SK-N-SH (cell line): Measurements from ENCODE around the gene PDHX. TPM values are rescaled to one million over a fixed set of nuclear protein-coding genes. Genes with fewer than 3 reads are reported as not detected.

Experiments used
- CTCF ChIA-PET: fragments of 300-600, 350-600 bp; formaldehyde crosslinking; extraction: SDS; loops from one replicate; lab custom pipeline; 2021; lab: Yijun Ruan, JAX
- POLR2A ChIA-PET: fragments of 350-600 bp; sonication (Branson Sonifier 250); formaldehyde crosslinking; extraction: SDS; loops from one replicate; lab custom pipeline; 2020; ENCODE audit warnings: antibody characterized with exemption, inconsistent platforms; lab: Yijun Ruan, JAX
- DNase-seq: peaks from one replicate; pipeline ENCODE4 v3.0.0; 2012
- H2AFZ ChIP-seq: fragments of 200-600 bp; sonication (generic); 2 replicates; pipeline ENCODE4 v1.8.1; 2016; ENCODE audit warnings: antibody characterized with exemption, mild to moderate bottlenecking, low read depth
- H3F3A ChIP-seq: fragments of 200-600 bp; sonication (generic); replicated peaks from 2 replicates; pipeline ENCODE3; 2016; ENCODE audit warnings: antibody characterized with exemption, mild to moderate bottlenecking; ENCODE audit not compliant: insufficient read depth
- H3K27ac ChIP-seq, 2 experiments: fragments of 200-500 bp in 1 of 2; fragments of 200-600 bp in 1 of 2; sonication (Bioruptor generic) in 1 of 2; sonication (generic), shearing (Covaris generic) in 1 of 2; 2 replicates each; pipeline versions ENCODE4 v1.5.1 to v1.6.1; 2014 to 2016; ENCODE audit warnings: low read depth in 2 of 2, inconsistent platforms in 1 of 2, low read length in 1 of 2, mild to moderate bottlenecking in 1 of 2, mixed read lengths in 1 of 2
- H3K27me3 ChIP-seq: fragments of 200-600 bp; sonication (generic), shearing (Covaris generic); 2 replicates; pipeline ENCODE4 v1.6.1; 2016; ENCODE audit warnings: mixed run types; ENCODE audit not compliant: insufficient read depth
- H3K36me3 ChIP-seq, 2 experiments: fragments of 200-500 bp in 1 of 2; fragments of 200-600 bp in 1 of 2; sonication (Bioruptor generic) in 1 of 2; sonication (generic) in 1 of 2; replicated peaks in 1 of 2; 2 replicates each; pipeline versions ENCODE3 to v1.5.1; 2014 to 2016; ENCODE audit warnings: low read length in 1 of 2, mild to moderate bottlenecking in 1 of 2; ENCODE audit not compliant: insufficient read depth in 2 of 2, control insufficient read depth in 1 of 2
- H3K4me1 ChIP-seq, 2 experiments: fragments of 200-500 bp in 1 of 2; fragments of 200-600 bp in 1 of 2; sonication (Bioruptor generic) in 1 of 2; sonication (generic), shearing (Covaris generic) in 1 of 2; 2 replicates each; pipeline versions ENCODE4 v1.5.1 to v1.6.1; 2014 to 2016; ENCODE audit warnings: low read depth in 1 of 2, low read length in 1 of 2, mixed run types in 1 of 2; ENCODE audit not compliant: insufficient read depth in 2 of 2, control insufficient read depth in 1 of 2
- H3K4me2 ChIP-seq: fragments of 200-600 bp; sonication (generic), shearing (Covaris generic); 2 replicates; pipeline ENCODE4 v1.6.1; 2017; ENCODE audit warnings: mixed run types
- H3K4me3 ChIP-seq, 2 experiments: fragments of 200-500 bp in 1 of 2; fragments of 200-600 bp in 1 of 2; sonication (Bioruptor generic) in 1 of 2; sonication (generic), shearing (Covaris generic) in 1 of 2; 2 replicates each; pipeline versions ENCODE4 v1.5.1 to v1.8.1; 2014 to 2016; ENCODE audit warnings: low read depth in 2 of 2, inconsistent platforms in 1 of 2, low read length in 1 of 2, mild to moderate bottlenecking in 1 of 2, mixed read lengths in 1 of 2, moderate library complexity in 1 of 2
- H3K79me2 ChIP-seq: fragments of 200-600 bp; sonication (generic); 2 replicates; pipeline ENCODE4 v1.8.1; 2017; ENCODE audit warnings: mild to moderate bottlenecking; ENCODE audit not compliant: insufficient read depth
- H3K9ac ChIP-seq: fragments of 200-600 bp; sonication (generic); 2 replicates; pipeline ENCODE4 v1.6.1; 2017; ENCODE audit warnings: mixed run types
- H3K9me2 ChIP-seq: fragments of 200-600 bp; sonication (generic); 2 replicates; pipeline ENCODE4 v1.6.1; 2017; ENCODE audit warnings: mixed run types
- H3K9me3 ChIP-seq: fragments of 200-600 bp; sonication (generic); 2 replicates; pipeline ENCODE4 v1.6.1; 2017; ENCODE audit warnings: mixed run types, mild to moderate bottlenecking, moderate library complexity
- H4K20me1 ChIP-seq: fragments of 200-600 bp; sonication (generic); 2 replicates; pipeline ENCODE4 v1.6.1; 2017; ENCODE audit warnings: mild to moderate bottlenecking, mixed run types; ENCODE audit not compliant: insufficient read depth
- ELF1 ChIP-seq: IDR thresholded peaks from 2 replicates; pipeline ENCODE4 v1.4.0; 2012
- FOXM1 ChIP-seq: IDR thresholded peaks from 2 replicates; pipeline ENCODE4 v1.4.0; 2012; ENCODE audit warnings: low read depth, mild to moderate bottlenecking
- GABPA ChIP-seq: IDR thresholded peaks from 2 replicates; pipeline ENCODE4 v1.4.0; 2012; ENCODE audit warnings: low read depth, mild to moderate bottlenecking
- GATA2 ChIP-seq: sonication (generic); formaldehyde crosslinking; IDR thresholded peaks from 2 replicates; pipeline ENCODE4 v1.5.0; 2020; ENCODE audit warnings: mild to moderate bottlenecking, missing genetic modification reagents
- JUND ChIP-seq: IDR thresholded peaks from 2 replicates; pipeline ENCODE4 v1.4.0; 2012
- NFIC ChIP-seq: IDR thresholded peaks from 2 replicates; pipeline ENCODE4 v1.4.0; 2012; ENCODE audit warnings: borderline replicate concordance
- NRF1 ChIP-seq: IDR thresholded peaks from 2 replicates; pipeline ENCODE4 v1.6.1; 2012; ENCODE audit warnings: low read depth, mild to moderate bottlenecking, low read length
- POLR2AphosphoS5 ChIP-seq: IDR thresholded peaks from 2 replicates; pipeline ENCODE4 v1.6.1; 2012; ENCODE audit warnings: low read depth, low read length
- RAD21 ChIP-seq: IDR thresholded peaks from 2 replicates; pipeline ENCODE4 v1.6.1; 2012; ENCODE audit warnings: mild to moderate bottlenecking, low read length
- RFX5 ChIP-seq: IDR thresholded peaks from 2 replicates; pipeline ENCODE4 v1.6.1; 2012; ENCODE audit warnings: mild to moderate bottlenecking, improper control_type of control experiment, low read length
- SIN3A ChIP-seq: IDR thresholded peaks from 2 replicates; pipeline ENCODE4 v1.6.1; 2012; ENCODE audit warnings: low read depth, mild to moderate bottlenecking, low read length, moderate library complexity, borderline replicate concordance
- SMC3 ChIP-seq: IDR thresholded peaks from 2 replicates; pipeline ENCODE4 v1.6.1; 2012; ENCODE audit warnings: low read depth, low read length, improper control_type of control experiment
- TAF1 ChIP-seq: IDR thresholded peaks from 2 replicates; pipeline ENCODE4 v1.6.1; 2012; ENCODE audit warnings: low read depth, mild to moderate bottlenecking, low read length, moderate library complexity, borderline replicate concordance
- TCF12 ChIP-seq: IDR thresholded peaks from 2 replicates; pipeline ENCODE4 v1.4.0; 2012
- YY1 ChIP-seq: IDR thresholded peaks from 2 replicates; pipeline ENCODE4 v1.4.0; 2012; ENCODE audit warnings: low read depth, mild to moderate bottlenecking
- WGBS: methylation state at CpG from one replicate; pipeline ENCODE4 v1.1.6; 2017; ENCODE audit warnings: low lambda C conversion rate; 5-methylcytosine and 5-hydroxymethylcytosine counted together
- polyA plus RNA-seq, 3 experiments: library from polyadenylated mRNA; depleted of rRNA; stranded (reverse); fragments of >200 nt; gene quantifications; 2 replicates each; pipeline ENCODE4 v1.2.3, GENCODE V29; 2012
- TF ChIP-seq, protein P1 (sequence below): IDR thresholded peaks from 2 replicates; pipeline ENCODE4 v1.4.0; 2012; ENCODE audit warnings: low read depth, borderline replicate concordance
- TF ChIP-seq, protein P2 (sequence below): IDR thresholded peaks from 2 replicates; pipeline ENCODE4 v1.6.1; 2012; ENCODE audit warnings: mild to moderate bottlenecking, low read depth, low read length, moderate library complexity
- TF ChIP-seq, protein P3 (sequence below): fragments of 150-350 bp; IDR thresholded peaks from 2 replicates; pipeline ENCODE4 v1.6.1; 2016; ENCODE audit warnings: mild to moderate bottlenecking, low read depth, low read length
- TF ChIP-seq, protein P4 (sequence below): IDR thresholded peaks from 2 replicates; pipeline ENCODE4 v1.4.0; 2012; ENCODE audit warnings: low read depth, borderline replicate concordance
- TF ChIP-seq, protein P5 (sequence below): IDR thresholded peaks from 2 replicates; pipeline ENCODE4; 2012

The PDHX gene
- polyA plus RNA-seq, 1 of the 3 experiments (the other 2 are of a cell fraction) = 14.8 TPM

DNA sequence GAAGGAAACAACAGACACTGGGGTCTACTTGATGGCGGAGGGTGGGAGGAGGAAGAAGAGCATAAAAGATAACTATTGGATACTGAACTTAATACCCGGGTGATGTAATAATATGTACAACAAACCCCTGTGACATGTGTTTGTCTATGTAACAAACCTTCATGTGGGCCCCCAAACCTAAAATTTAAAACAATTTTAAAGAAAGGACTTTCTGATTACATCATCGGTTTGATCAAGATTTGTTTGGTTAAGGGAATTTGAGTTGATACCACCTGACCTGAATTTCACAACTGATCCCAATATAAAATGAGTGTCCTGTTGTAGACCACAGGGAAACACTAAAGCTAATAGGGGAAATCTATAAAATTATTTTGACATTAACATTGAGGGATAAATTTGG lies 34.5 kb upstream of the PDHX start:
- TF ChIP-seq JUND (no peak), TAF1 (no peak), GATA2 (CRISPR knock-in tag) (no peak), POLR2AphosphoS5 (no peak), RFX5 (no peak), SIN3A (no peak), YY1 (no peak), NRF1 (no peak), NFIC (no peak), FOXM1 (no peak), RAD21 (no peak), TCF12 (no peak), GABPA (no peak), ELF1 (no peak), SMC3 (no peak)
- TF ChIP-seq, protein P1, sequence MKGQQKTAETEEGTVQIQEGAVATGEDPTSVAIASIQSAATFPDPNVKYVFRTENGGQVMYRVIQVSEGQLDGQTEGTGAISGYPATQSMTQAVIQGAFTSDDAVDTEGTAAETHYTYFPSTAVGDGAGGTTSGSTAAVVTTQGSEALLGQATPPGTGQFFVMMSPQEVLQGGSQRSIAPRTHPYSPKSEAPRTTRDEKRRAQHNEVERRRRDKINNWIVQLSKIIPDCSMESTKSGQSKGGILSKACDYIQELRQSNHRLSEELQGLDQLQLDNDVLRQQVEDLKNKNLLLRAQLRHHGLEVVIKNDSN = no peak
- TF ChIP-seq, protein P2, sequence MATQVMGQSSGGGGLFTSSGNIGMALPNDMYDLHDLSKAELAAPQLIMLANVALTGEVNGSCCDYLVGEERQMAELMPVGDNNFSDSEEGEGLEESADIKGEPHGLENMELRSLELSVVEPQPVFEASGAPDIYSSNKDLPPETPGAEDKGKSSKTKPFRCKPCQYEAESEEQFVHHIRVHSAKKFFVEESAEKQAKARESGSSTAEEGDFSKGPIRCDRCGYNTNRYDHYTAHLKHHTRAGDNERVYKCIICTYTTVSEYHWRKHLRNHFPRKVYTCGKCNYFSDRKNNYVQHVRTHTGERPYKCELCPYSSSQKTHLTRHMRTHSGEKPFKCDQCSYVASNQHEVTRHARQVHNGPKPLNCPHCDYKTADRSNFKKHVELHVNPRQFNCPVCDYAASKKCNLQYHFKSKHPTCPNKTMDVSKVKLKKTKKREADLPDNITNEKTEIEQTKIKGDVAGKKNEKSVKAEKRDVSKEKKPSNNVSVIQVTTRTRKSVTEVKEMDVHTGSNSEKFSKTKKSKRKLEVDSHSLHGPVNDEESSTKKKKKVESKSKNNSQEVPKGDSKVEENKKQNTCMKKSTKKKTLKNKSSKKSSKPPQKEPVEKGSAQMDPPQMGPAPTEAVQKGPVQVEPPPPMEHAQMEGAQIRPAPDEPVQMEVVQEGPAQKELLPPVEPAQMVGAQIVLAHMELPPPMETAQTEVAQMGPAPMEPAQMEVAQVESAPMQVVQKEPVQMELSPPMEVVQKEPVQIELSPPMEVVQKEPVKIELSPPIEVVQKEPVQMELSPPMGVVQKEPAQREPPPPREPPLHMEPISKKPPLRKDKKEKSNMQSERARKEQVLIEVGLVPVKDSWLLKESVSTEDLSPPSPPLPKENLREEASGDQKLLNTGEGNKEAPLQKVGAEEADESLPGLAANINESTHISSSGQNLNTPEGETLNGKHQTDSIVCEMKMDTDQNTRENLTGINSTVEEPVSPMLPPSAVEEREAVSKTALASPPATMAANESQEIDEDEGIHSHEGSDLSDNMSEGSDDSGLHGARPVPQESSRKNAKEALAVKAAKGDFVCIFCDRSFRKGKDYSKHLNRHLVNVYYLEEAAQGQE = no peak
- TF ChIP-seq, protein P3, sequence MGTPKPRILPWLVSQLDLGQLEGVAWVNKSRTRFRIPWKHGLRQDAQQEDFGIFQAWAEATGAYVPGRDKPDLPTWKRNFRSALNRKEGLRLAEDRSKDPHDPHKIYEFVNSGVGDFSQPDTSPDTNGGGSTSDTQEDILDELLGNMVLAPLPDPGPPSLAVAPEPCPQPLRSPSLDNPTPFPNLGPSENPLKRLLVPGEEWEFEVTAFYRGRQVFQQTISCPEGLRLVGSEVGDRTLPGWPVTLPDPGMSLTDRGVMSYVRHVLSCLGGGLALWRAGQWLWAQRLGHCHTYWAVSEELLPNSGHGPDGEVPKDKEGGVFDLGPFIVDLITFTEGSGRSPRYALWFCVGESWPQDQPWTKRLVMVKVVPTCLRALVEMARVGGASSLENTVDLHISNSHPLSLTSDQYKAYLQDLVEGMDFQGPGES = no peak
- TF ChIP-seq, protein P4, sequence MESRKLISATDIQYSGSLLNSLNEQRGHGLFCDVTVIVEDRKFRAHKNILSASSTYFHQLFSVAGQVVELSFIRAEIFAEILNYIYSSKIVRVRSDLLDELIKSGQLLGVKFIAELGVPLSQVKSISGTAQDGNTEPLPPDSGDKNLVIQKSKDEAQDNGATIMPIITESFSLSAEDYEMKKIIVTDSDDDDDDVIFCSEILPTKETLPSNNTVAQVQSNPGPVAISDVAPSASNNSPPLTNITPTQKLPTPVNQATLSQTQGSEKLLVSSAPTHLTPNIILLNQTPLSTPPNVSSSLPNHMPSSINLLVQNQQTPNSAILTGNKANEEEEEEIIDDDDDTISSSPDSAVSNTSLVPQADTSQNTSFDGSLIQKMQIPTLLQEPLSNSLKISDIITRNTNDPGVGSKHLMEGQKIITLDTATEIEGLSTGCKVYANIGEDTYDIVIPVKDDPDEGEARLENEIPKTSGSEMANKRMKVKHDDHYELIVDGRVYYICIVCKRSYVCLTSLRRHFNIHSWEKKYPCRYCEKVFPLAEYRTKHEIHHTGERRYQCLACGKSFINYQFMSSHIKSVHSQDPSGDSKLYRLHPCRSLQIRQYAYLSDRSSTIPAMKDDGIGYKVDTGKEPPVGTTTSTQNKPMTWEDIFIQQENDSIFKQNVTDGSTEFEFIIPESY = no peak
- TF ChIP-seq, protein P5, sequence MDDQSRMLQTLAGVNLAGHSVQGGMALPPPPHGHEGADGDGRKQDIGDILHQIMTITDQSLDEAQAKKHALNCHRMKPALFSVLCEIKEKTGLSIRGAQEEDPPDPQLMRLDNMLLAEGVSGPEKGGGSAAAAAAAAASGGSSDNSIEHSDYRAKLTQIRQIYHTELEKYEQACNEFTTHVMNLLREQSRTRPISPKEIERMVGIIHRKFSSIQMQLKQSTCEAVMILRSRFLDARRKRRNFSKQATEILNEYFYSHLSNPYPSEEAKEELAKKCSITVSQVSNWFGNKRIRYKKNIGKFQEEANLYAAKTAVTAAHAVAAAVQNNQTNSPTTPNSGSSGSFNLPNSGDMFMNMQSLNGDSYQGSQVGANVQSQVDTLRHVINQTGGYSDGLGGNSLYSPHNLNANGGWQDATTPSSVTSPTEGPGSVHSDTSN = no peak
- H3K4me1 ChIP-seq = peaks cover 0 to 2% of the 10 kb centered on the region in 2 experiments; a peak in 1 of 4 replicates
- H3K9me3 ChIP-seq = no peaks in the 10 kb centered on the region
- H3K4me2 ChIP-seq = no peak overlapping the region
- no peaks in the 10 kb centered on the region for H3K79me2 ChIP-seq
- peaks cover 19 to 26% of the 10 kb centered on the region in 2 experiments for H3K36me3 ChIP-seq
- 95% methylated on average over 3 of the region's 3 CpGs for WGBS
- no peak overlapping the region for H3K4me3 ChIP-seq
- CTCF ChIA-PET = interaction anchor here (1.0 to 1.5 kb wide), 3 partner anchors 9 to 296 kb away, joined by 3 read pairs; no protein-coding TSS in a partner anchor
- no peak overlapping the region for H3K9ac ChIP-seq
- no peaks in the 10 kb centered on the region for H3K27me3 ChIP-seq
- no peak overlapping the region for H2AFZ ChIP-seq
- H3F3A ChIP-seq = no peaks in the 10 kb centered on the region
- no peaks in the 10 kb centered on the region for H4K20me1 ChIP-seq
- POLR2A ChIA-PET = no interaction called here
- no peak overlapping the region for H3K27ac ChIP-seq
- no peaks in the 10 kb centered on the region for H3K9me2 ChIP-seq
- no peak for DNase-seq
